Measurements from ENCODE around the gene RNASEH2C.
"Not testable (repeated sequence)": the region's sequence is repeated elsewhere in the genome, so short reads cannot be mapped to it uniquely, and the experiment has no call there.

The RNASEH2C gene

GRCh38 chr11:65711785-65712632 is 8.6 kb downstream of the RNASEH2C start, which contains the start of gene KAT5:
Gene KAT5 (plus strand): TSS chr11:65712252. CDS start chr11:65712268, 16 bp downstream.
- H3K4me3 ChIP-seq (ENCODE audit: low read depth, low read length), result peak within 1 kb of the TSS; percentile 88
- DNase-seq (ENCODE audit: low read depth), result peak; percentile 99
- TF ChIP-seq CTCF (conservative IDR thresholded peaks at IDR 0.05; ENCODE audit: low read depth, low read length), result peak; percentile 98

- DNase-seq (ENCODE audit: low read depth), result no peak
- H3K4me3 ChIP-seq (ENCODE audit: low read depth, low read length), result no peak overlapping the region
- TF ChIP-seq CTCF (conservative IDR thresholded peaks at IDR 0.05; ENCODE audit: low read depth, low read length), result no peak
Observed at GRCh38 chr11:65710421-65710820, 10.2 kb downstream of the RNASEH2C start.

- no peak overlapping the region for H3K4me3 ChIP-seq (ENCODE audit: low read depth, low read length)
- TF ChIP-seq CTCF (conservative IDR thresholded peaks at IDR 0.05; ENCODE audit: low read depth, low read length), result no peak
- peak; percentile 13 for DNase-seq (ENCODE audit: low read depth)
Observed at GRCh38 chr11:65709661-65710060, 10.9 kb downstream of the RNASEH2C start.

GRCh38 chr11:65708451-65708850 is 12.1 kb downstream of the RNASEH2C start:
- no peak for TF ChIP-seq CTCF (conservative IDR thresholded peaks at IDR 0.05; ENCODE audit: low read depth, low read length)
- no peak overlapping the region for H3K4me3 ChIP-seq (ENCODE audit: low read depth, low read length)
- no peak for DNase-seq (ENCODE audit: low read depth)

GRCh38 chr11:65707002-65707401 is 13.6 kb downstream of the RNASEH2C start:
- DNase-seq (ENCODE audit: low read depth); H3K4me3 ChIP-seq (ENCODE audit: low read depth, low read length): not testable (repeated sequence)

- peak; percentile 52 for TF ChIP-seq CTCF (conservative IDR thresholded peaks at IDR 0.05; ENCODE audit: low read depth, low read length)
Observed at GRCh38 chr11:65706303-65706763, 14.3 kb downstream of the RNASEH2C start.

GRCh38 chr11:65703846-65704245 is 16.8 kb downstream of the RNASEH2C start:
- no peak for TF ChIP-seq CTCF (conservative IDR thresholded peaks at IDR 0.05; ENCODE audit: low read depth, low read length)
- H3K4me3 ChIP-seq (ENCODE audit: low read depth, low read length), result no peak overlapping the region
- DNase-seq (ENCODE audit: low read depth), result no peak

More at GRCh38 chr11:65706303-65706763, 14.3 kb downstream of the RNASEH2C start:
- not testable (repeated sequence) for H3K4me3 ChIP-seq (ENCODE audit: low read depth, low read length)
- peak; percentile 53 for DNase-seq (ENCODE audit: low read depth)
